Large intestine (tissue), 3 donors: ENCODE measurements around the gene MAN2B1. TPM values are rescaled to one million over a fixed set of nuclear protein-coding genes. Genes with fewer than 3 reads are reported as not detected.

Source experiments
- DNase-seq, 2 donors: peaks; one replicate each; pipeline versions ENCODE4 v3.0.0 to v3.0.0-alpha.2; 2013
- H3K27ac ChIP-seq: one replicate; pipeline ENCODE4 v1.5.1; 2013; ENCODE audit warnings: low read length
- H3K27me3 ChIP-seq: 2 replicates; pipeline ENCODE4 v1.6.1; 2013; ENCODE audit warnings: low read length; ENCODE audit not compliant: control insufficient read depth, insufficient read depth
- H3K36me3 ChIP-seq: 2 replicates; pipeline ENCODE4 v1.6.1; 2013; ENCODE audit warnings: low read length; ENCODE audit not compliant: control insufficient read depth, insufficient read depth
- H3K4me1 ChIP-seq: one replicate; pipeline ENCODE4 v1.6.1; 2013; ENCODE audit warnings: low read length; ENCODE audit not compliant: control insufficient read depth, insufficient read depth
- H3K4me3 ChIP-seq: one replicate; pipeline ENCODE4 v1.5.1; 2013; ENCODE audit warnings: low read length
- H3K9me3 ChIP-seq: one replicate; pipeline ENCODE4 v1.6.1; 2013; ENCODE audit warnings: mild to moderate bottlenecking, low read depth, low read length, moderate library complexity; ENCODE audit not compliant: control insufficient read depth
- WGBS: methylation state at CpG from one replicate; pipeline ENCODE4 v1.1.5; 2013; ENCODE audit warnings: low lambda C conversion rate; ENCODE audit not compliant: insufficient coverage; 5-methylcytosine and 5-hydroxymethylcytosine counted together
- polyA plus RNA-seq: library from polyadenylated mRNA; unstranded; fragments of 120-200 nt; gene quantifications from one replicate; pipeline ENCODE4 v1.2.1, GENCODE V29; 2013

MAN2B1 gene
- polyA plus RNA-seq, 1 donor, result 51.5 TPM

DNA sequence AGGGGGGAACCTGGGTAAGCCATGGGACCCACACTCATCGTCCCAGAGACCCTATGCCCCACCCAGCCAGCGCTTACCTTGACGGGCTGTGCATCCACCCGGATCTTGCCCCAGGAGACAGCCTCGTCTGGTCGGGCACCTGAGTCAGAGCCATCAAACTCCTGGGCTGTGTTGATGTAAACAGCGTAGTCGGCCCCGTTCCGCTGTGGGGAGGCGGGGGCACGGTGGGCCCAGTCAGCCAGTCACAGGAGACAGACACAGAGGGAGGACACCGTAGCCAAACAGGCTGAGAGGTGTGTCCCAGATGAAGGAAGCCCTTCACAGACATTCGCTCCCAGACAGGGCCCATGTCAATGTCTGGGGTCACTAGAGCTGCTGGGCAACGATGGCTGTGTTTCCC, 9.4 kb upstream of the MAN2B1 start:
- Histone ChIP-seq H3K4me3 (no peak overlapping the region), H3K27me3 (no peaks in the 10 kb centered on the region), H3K9me3 (no peaks in the 10 kb centered on the region), H3K36me3 (peaks cover 68% of the 10 kb centered on the region), H3K27ac (no peak overlapping the region), H3K4me1 (no peaks in the 10 kb centered on the region)
- DNase-seq, result no peak
- no CpG with 5 or more reads among the region's 15 CpGs for WGBS

DNA sequence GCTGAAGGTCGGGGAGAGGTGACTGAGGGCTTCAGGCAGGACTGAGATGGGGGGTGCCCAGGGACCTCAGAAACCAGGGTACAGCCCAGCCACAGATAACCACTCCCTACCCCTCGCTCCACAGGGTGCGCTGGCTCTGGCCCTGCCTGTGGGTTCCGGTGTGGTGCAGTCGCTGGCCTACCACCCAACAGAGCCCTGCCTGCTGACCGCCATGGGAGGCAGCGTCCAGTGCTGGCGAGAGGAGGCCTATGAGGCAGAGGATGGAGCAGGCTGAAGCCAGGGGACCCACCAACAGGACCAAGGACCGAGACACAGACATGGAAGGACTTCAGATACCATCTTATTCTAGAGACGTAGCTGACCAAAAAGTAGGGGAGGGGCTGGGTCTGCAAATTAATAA, 8.9 kb upstream of the MAN2B1 start:
- no peaks in the 10 kb centered on the region for H3K27me3 ChIP-seq
- peaks cover 4% of the 10 kb centered on the region for H3K4me1 ChIP-seq
- DNase-seq, result no peak
- peaks cover 68% of the 10 kb centered on the region for H3K36me3 ChIP-seq
- WGBS, result 100% methylated on average over 1 of the region's 10 CpGs
- H3K9me3 ChIP-seq, result no peaks in the 10 kb centered on the region
- H3K4me3 ChIP-seq, result no peak overlapping the region
- H3K27ac ChIP-seq, result no peak overlapping the region

DNA sequence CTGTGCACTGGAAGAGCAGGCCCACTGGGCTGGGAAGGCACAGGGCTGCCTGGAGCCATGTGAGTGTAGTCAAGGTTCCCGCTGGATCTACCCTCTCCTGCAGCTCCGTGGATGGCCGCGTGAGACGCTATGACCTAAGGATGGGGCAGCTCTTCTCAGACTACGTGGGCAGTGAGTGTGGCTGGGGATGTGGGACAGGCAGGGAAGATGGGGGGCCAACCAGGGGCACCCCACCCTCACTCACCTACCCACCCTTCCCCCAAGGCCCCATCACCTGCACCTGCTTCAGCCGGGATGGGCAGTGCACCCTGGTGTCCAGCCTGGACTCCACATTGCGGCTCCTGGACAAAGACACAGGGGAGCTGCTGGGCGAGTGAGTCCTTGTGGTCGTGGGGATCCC, 6.2 kb upstream of the MAN2B1 start:
- peaks cover 50% of the 10 kb centered on the region for H3K36me3 ChIP-seq
- H3K27me3 ChIP-seq, result no peaks in the 10 kb centered on the region
- H3K4me1 ChIP-seq, result peaks cover 14% of the 10 kb centered on the region
- H3K4me3 ChIP-seq, result no peak overlapping the region
- no peak for DNase-seq
- WGBS, result no CpG with 5 or more reads among the region's 10 CpGs
- no peak overlapping the region for H3K27ac ChIP-seq
- H3K9me3 ChIP-seq, result no peaks in the 10 kb centered on the region

- no peaks in the 10 kb centered on the region for H3K27me3 ChIP-seq
- H3K4me1 ChIP-seq, result peaks cover 21% of the 10 kb centered on the region
- H3K27ac ChIP-seq, result peak overlapping the region; percentile 93
- peaks cover 28% of the 10 kb centered on the region for H3K36me3 ChIP-seq
- H3K9me3 ChIP-seq, result no peaks in the 10 kb centered on the region
- peak overlapping the region; percentile 71 for H3K4me3 ChIP-seq
- no CpG with 5 or more reads among the region's 26 CpGs for WGBS
- no peak for DNase-seq
Observed at GRCh38 chr19:12670159-12670928, 3.8 kb upstream of the MAN2B1 start.

GRCh38 chr19:12669270-12670158, 3.0 kb upstream of the MAN2B1 start:
- WGBS, result 0% methylated on average over 4 of the region's 64 CpGs

GRCh38 chr19:12668932-12669269, 2.4 kb upstream of the MAN2B1 start:
- peak overlapping the region; percentile 71 for H3K4me3 ChIP-seq
- peaks cover 23% of the 10 kb centered on the region for H3K36me3 ChIP-seq
- peaks cover 21% of the 10 kb centered on the region for H3K4me1 ChIP-seq
- no peaks in the 10 kb centered on the region for H3K9me3 ChIP-seq
- H3K27ac ChIP-seq, result peak overlapping the region; percentile 93
- WGBS, result no CpG with 5 or more reads among the region's 24 CpGs
- H3K27me3 ChIP-seq, result no peaks in the 10 kb centered on the region
- peak in 1 of 2 donors; percentile 50 for DNase-seq

More at GRCh38 chr19:12669270-12670158, 3.0 kb upstream of the MAN2B1 start:
- Histone ChIP-seq H3K9me3 (no peaks in the 10 kb centered on the region), H3K36me3 (peaks cover 29% of the 10 kb centered on the region), H3K27ac (peak overlapping the region; percentile 93), H3K4me1 (peaks cover 21% of the 10 kb centered on the region), H3K27me3 (no peaks in the 10 kb centered on the region), H3K4me3 (peak overlapping the region; percentile 71)
- DNase-seq, result peak; percentile 73 to 88

GRCh38 chr19:12668346-12668745, 1.8 kb upstream of the MAN2B1 start:
- Histone ChIP-seq H3K9me3 (no peaks in the 10 kb centered on the region), H3K27ac (peak overlapping the region; percentile 93), H3K4me1 (peaks cover 21% of the 10 kb centered on the region), H3K27me3 (no peaks in the 10 kb centered on the region), H3K4me3 (peak overlapping the region; percentile 71), H3K36me3 (peaks cover 21% of the 10 kb centered on the region)
- WGBS, result no CpG with 5 or more reads among the region's 8 CpGs
- no peak for DNase-seq

GRCh38 chr19:12667731-12668302, 1.3 kb upstream of the MAN2B1 start:
- Histone ChIP-seq H3K4me3 (peak overlapping the region; percentile 89), H3K27ac (peak overlapping the region; percentile 93), H3K9me3 (no peaks in the 10 kb centered on the region), H3K36me3 (peaks cover 24% of the 10 kb centered on the region), H3K4me1 (peaks cover 21% of the 10 kb centered on the region), H3K27me3 (no peaks in the 10 kb centered on the region)
- no CpG with 5 or more reads among the region's 4 CpGs for WGBS
- peak; percentile 62 to 64 for DNase-seq

- peaks cover 32% of the 10 kb centered on the region for H3K36me3 ChIP-seq
Observed at GRCh38 chr19:12665671-12666264, 774 bp downstream of the MAN2B1 start.

GRCh38 chr19:12665281-12665573, 1.3 kb downstream of the MAN2B1 start:
- Histone ChIP-seq H3K9me3 (no peaks in the 10 kb centered on the region), H3K4me1 (peaks cover 15% of the 10 kb centered on the region), H3K27me3 (no peaks in the 10 kb centered on the region), H3K27ac (no peak overlapping the region), H3K36me3 (peaks cover 35% of the 10 kb centered on the region), H3K4me3 (no peak overlapping the region)
- no peak for DNase-seq
- no CpG with 5 or more reads among the region's 10 CpGs for WGBS

More at GRCh38 chr19:12665671-12666264, 774 bp downstream of the MAN2B1 start:
- peaks cover 20% of the 10 kb centered on the region for H3K4me1 ChIP-seq
- H3K4me3 ChIP-seq, result peak overlapping the region; percentile 89
- no CpG with 5 or more reads among the region's 12 CpGs for WGBS
- H3K27me3 ChIP-seq, result no peaks in the 10 kb centered on the region
- H3K9me3 ChIP-seq, result no peaks in the 10 kb centered on the region
- DNase-seq, result no peak
- H3K27ac ChIP-seq, result no peak overlapping the region
